Measurements from ENCODE around the gene AGMO.

DNA sequence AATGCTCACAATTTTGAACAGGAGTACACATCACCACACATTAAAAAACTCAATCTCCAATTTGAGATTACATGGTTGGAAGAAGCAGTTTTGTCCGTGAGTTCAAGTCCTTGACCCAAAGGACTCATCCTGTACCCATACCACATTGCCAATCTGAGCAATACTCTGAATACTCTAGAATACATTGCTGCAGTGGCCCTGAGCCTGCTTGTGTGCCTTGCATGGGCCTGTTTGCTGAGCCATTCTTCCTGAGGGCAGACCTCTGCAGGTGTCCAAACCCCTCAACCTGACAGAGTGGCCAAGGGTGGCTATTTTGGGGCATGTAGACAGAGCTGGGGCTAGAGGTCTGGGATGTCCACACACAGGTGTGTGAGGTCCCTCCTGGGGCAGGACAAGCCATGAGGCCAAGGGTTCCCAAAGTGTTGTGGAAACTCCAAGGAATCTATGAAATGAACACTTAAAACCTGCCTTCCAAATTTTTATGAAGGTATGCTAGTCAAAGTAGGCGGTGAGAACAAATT lies 15.5 kb downstream of the AGMO start:
- TF ChIP-seq EZH2 (IDR thresholded peaks at IDR 0.05; ENCODE audit: insufficient read depth, low read length) = no peak
- TF ChIP-seq, protein P1, sequence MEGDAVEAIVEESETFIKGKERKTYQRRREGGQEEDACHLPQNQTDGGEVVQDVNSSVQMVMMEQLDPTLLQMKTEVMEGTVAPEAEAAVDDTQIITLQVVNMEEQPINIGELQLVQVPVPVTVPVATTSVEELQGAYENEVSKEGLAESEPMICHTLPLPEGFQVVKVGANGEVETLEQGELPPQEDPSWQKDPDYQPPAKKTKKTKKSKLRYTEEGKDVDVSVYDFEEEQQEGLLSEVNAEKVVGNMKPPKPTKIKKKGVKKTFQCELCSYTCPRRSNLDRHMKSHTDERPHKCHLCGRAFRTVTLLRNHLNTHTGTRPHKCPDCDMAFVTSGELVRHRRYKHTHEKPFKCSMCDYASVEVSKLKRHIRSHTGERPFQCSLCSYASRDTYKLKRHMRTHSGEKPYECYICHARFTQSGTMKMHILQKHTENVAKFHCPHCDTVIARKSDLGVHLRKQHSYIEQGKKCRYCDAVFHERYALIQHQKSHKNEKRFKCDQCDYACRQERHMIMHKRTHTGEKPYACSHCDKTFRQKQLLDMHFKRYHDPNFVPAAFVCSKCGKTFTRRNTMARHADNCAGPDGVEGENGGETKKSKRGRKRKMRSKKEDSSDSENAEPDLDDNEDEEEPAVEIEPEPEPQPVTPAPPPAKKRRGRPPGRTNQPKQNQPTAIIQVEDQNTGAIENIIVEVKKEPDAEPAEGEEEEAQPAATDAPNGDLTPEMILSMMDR (IDR thresholded peaks at IDR 0.05; ENCODE audit: insufficient read depth, low read depth, low read length) = no peak
